NT2/D1 (cell line): Measurements from ENCODE around the gene FBXL17.

Experiments used
- SUZ12 ChIP-seq: IDR thresholded peaks from 2 replicates; pipeline ENCODE4 v1.6.1; 2011; ENCODE audit not compliant: insufficient read length, insufficient read depth; ENCODE audit errors: extremely low read depth
- YY1 ChIP-seq: IDR thresholded peaks from 2 replicates; pipeline ENCODE4 v1.6.1; 2011; ENCODE audit not compliant: insufficient read length, insufficient read depth
- ZNF274 ChIP-seq: IDR thresholded peaks from 2 replicates; pipeline ENCODE4 v1.6.1; 2011; ENCODE audit warnings: mild to moderate bottlenecking, low read depth, low read length

DNA sequence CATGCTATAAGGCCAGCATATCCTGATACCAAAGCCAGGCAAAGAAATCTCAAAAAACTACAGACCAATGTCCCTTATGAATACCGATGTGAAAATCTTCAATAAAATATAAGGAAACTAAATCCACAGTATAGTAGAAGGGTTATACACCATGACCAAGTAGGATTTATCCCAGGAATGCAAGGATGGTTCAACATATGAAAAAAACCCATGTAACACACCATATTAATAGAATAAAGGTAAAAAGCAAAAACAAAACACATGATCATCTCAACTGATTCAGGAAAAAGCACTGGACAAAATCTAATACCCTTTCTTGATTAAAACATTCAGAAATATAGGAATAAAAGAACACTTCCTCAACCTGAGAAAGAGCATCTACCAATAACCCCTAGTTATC, 6.1 kb downstream of the FBXL17 start:
- TF ChIP-seq ZNF274 = no peak
- TF ChIP-seq YY1 = no peak
- no peak for TF ChIP-seq SUZ12
